Mesothelial cell of epicardium (in vitro differentiated cells): ENCODE data around the gene TBX2. TPM values are rescaled to one million over a fixed set of nuclear protein-coding genes. Genes with fewer than 3 reads are reported as not detected.

Experiments used
- DNase-seq, 2 experiments: peaks; one replicate each; pipeline ENCODE4 v3.0.0; 2021; ENCODE audit warnings: low spot score in 2 of 2; ENCODE audit not compliant: unreplicated experiment in 2 of 2
- H3K27ac Mint-ChIP-seq: 2 replicates; pipeline ENCODE4 v1.8.0; 2021; ENCODE audit warnings: mixed read lengths
- H3K27me3 Mint-ChIP-seq: 2 replicates; pipeline ENCODE4 v1.8.0; 2021; ENCODE audit warnings: low read depth, mixed read lengths
- H3K36me3 Mint-ChIP-seq: 2 replicates; pipeline ENCODE4 v1.8.0; 2021; ENCODE audit warnings: mixed read lengths
- H3K4me1 Mint-ChIP-seq: 2 replicates; pipeline ENCODE4 v1.8.0; 2021; ENCODE audit warnings: mixed read lengths
- H3K4me3 Mint-ChIP-seq: 2 replicates; pipeline ENCODE4 v1.8.0; 2021; ENCODE audit warnings: mild to moderate bottlenecking, moderate library complexity, mixed read lengths
- H3K9me3 Mint-ChIP-seq: 2 replicates; pipeline ENCODE4 v1.8.0; 2021; ENCODE audit warnings: mixed read lengths
- total RNA-seq: library from RNA; stranded (reverse); gene quantifications from 3 replicates; pipeline ENCODE4 v1.2.1, GENCODE V29; 2021
- TF ChIP-seq, protein P1 (sequence below): fragments of 200-600 bp; sonication (generic); IDR thresholded peaks from one replicate; pipeline ENCODE4 v1.5.0; 2021; ENCODE audit warnings: antibody characterized with exemption; ENCODE audit not compliant: unreplicated experiment

Gene TBX2
- total RNA-seq, 1 donor from 2014 or later, result 176 TPM

DNA sequence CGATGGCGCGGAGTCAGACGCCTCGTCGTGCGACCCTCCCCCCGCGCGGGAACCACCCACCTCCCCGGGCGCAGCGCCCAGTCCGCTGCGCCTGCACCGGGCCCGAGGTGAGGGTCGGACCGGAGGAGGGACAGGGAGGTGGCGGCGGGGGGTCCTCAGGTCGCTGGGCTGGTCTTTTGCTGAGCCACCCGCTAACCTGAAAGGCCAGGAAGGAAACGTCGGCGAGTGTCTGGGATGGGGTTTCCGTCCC, 4.9 kb downstream of the TBX2 start:
- TF ChIP-seq, protein P1, sequence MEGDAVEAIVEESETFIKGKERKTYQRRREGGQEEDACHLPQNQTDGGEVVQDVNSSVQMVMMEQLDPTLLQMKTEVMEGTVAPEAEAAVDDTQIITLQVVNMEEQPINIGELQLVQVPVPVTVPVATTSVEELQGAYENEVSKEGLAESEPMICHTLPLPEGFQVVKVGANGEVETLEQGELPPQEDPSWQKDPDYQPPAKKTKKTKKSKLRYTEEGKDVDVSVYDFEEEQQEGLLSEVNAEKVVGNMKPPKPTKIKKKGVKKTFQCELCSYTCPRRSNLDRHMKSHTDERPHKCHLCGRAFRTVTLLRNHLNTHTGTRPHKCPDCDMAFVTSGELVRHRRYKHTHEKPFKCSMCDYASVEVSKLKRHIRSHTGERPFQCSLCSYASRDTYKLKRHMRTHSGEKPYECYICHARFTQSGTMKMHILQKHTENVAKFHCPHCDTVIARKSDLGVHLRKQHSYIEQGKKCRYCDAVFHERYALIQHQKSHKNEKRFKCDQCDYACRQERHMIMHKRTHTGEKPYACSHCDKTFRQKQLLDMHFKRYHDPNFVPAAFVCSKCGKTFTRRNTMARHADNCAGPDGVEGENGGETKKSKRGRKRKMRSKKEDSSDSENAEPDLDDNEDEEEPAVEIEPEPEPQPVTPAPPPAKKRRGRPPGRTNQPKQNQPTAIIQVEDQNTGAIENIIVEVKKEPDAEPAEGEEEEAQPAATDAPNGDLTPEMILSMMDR, result no peak
- no peak for DNase-seq
- peak overlapping the region; percentile 86 for H3K4me3 Mint-ChIP-seq

DNA sequence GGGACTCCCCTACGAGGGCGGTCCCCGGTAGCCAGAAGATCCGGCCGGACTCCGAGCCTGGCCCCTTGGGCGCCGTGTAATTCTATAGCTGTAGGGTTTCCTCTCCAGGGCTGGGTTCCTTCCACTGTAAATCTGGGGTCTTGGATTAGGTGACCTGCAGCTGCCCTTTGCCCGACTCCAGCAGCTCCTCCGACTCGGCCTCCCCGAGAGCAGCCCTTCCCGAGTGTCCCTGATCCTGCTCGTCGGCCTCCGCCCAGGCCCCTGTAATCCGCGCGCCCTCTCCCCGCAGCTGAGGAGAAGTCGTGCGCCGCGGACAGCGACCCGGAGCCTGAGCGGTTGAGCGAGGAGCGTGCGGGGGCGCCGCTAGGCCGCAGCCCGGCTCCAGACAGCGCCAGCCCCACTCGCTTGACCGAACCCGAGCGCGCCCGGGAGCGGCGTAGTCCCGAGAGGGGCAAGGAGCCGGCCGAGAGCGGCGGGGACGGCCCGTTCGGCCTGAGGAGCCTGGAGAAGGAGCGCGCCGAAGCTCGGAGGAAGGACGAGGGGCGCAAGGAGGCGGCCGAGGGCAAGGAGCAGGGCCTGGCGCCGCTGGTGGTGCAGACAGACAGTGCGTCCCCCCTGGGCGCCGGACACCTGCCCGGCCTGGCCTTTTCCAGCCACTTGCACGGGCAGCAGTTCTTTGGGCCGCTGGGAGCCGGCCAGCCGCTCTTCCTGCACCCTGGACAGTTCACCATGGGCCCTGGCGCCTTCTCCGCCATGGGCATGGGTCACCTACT, 5.5 kb downstream of the TBX2 start:
- TF ChIP-seq, protein P1, result no peak
- Mint-ChIP-seq H3K27ac (peak overlapping the region; percentile 86), H3K27me3 (peaks cover 3% of the 10 kb centered on the region), H3K36me3 (peaks cover 40% of the 10 kb centered on the region), H3K9me3 (no peaks in the 10 kb centered on the region), H3K4me3 (peak overlapping the region; percentile 86), H3K4me1 (peaks cover 62% of the 10 kb centered on the region)
- no peak for DNase-seq

More for the DNA sequence above, 4.9 kb downstream of the TBX2 start:
- Mint-ChIP-seq H3K4me1 (peaks cover 59% of the 10 kb centered on the region), H3K36me3 (peaks cover 40% of the 10 kb centered on the region), H3K27me3 (peaks cover 3% of the 10 kb centered on the region), H3K9me3 (no peaks in the 10 kb centered on the region), H3K27ac (no peak overlapping the region)

DNA sequence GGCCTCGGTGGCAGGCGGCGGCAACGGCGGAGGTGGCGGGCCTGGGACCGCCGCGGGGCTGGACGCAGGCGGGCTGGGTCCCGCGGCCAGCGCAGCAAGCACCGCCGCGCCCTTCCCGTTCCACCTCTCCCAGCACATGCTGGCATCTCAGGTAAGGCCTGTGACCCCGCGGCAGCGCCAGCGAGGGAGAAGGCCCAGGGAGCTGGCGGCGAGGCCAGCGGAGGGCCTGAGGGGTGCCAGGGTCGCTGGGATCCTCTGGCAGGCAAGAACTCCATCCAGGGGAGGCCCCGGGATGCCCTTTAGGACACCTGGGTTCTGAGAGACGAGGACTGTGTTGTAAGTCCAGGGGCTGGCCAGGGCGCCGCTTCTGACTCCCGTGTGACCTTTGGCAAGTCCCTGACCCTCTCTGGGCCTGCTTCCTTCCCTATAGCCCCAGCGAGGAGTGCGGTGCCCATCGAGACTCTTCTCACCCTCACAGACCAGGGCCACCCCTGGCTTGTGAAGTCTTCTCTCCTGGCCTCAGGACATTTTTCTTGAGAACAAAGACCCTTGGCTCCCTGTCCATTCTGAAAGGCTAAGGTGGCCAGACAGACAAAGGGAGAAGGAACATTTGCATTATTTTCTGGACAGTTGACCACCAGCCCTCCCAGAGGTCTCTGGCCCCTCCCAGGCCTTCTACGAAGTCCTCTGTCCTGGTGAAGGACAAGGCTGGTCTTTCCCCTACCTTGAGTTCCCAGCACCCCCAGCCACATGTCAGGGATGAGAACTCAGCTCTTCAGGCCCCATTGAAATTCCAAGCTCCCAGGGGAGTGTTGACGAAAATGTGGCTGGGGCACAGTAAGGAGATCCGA, 6.3 kb downstream of the TBX2 start:
- H3K9me3 Mint-ChIP-seq, result no peaks in the 10 kb centered on the region
- TF ChIP-seq, protein P1, result no peak
- H3K27ac Mint-ChIP-seq, result peak overlapping the region; percentile 92
- H3K4me1 Mint-ChIP-seq, result peaks cover 69% of the 10 kb centered on the region
- peaks cover 3% of the 10 kb centered on the region for H3K27me3 Mint-ChIP-seq
- no peak for DNase-seq
- H3K36me3 Mint-ChIP-seq, result peaks cover 40% of the 10 kb centered on the region
- peak overlapping the region; percentile 68 for H3K4me3 Mint-ChIP-seq

DNA sequence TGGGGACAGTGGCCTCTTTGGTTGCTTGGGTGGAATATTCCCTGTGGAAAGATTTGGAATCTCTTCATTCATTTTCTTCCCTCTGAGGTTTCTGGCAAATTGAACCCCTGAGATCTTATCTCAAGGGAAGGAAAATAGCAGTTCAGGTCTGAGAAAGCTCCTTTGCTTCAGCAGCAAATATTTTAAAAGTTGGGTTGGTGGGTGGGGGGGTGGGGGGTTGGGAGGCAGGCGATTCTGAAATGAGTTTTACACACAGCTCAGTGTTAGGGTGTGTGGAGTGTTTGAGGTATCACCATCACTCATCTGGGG, 6.8 kb downstream of the TBX2 start:
- Mint-ChIP-seq H3K36me3 (peaks cover 37% of the 10 kb centered on the region), H3K4me1 (peaks cover 63% of the 10 kb centered on the region), H3K9me3 (no peaks in the 10 kb centered on the region), H3K4me3 (peak overlapping the region; percentile 68), H3K27me3 (peaks cover 3% of the 10 kb centered on the region), H3K27ac (peak overlapping the region; percentile 92)
- no peak for DNase-seq
- TF ChIP-seq, protein P1, result no peak

DNA sequence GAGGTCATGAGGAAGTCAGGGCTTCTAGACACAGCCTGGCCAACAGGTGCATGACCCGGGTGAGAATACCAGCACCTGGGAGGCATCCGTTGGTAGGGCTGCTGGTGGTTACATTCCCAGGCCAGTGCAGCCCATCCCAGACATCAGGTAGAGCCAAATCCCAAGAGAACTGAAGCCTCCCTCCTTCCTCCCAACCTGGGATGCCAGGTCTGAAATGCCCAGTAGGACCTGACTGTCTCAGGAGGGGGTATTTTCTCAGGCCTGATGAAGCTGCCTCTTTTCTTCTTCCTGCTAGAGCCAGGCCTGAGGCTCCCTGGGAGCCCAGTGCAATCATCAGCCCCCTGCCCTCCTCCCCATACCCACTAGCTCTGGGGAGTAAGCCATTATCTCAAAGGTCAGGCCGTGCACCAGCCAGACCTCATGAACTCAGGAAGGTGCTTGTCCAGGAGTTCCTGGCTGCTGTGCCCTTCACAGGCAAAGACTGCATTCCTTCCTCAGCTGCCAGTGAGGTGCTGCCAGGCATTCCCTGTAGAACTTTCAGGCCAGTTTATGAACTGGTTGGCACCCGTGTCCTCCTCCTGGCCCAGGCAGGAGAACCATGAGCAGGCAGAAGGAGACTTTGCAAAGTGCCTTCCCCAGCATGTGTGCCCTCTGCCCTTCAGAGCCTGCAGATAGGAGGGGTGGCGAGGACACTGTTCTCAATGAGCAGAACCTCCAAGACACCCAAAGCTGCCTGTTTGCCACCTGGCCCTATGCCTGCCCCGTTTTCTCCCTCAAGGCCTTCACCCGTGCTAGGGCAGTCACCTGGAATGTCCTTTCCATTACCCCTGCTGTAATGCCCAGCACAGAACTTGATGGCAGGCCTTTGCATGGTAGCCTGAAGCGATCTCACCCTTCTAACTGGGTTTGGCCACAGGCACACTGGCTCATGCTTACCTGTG, 7.6 kb downstream of the TBX2 start:
- peaks cover 35% of the 10 kb centered on the region for H3K36me3 Mint-ChIP-seq
- peaks cover 60% of the 10 kb centered on the region for H3K4me1 Mint-ChIP-seq
- TF ChIP-seq, protein P1, result no peak
- no peak for DNase-seq
- peak overlapping the region; percentile 68 for H3K4me3 Mint-ChIP-seq
- peaks cover 3% of the 10 kb centered on the region for H3K27me3 Mint-ChIP-seq
- H3K27ac Mint-ChIP-seq, result peak overlapping the region; percentile 96
- no peaks in the 10 kb centered on the region for H3K9me3 Mint-ChIP-seq
